H1 (cell line): ENCODE data around the gene MRPL39. TPM values are rescaled to one million over a fixed set of nuclear protein-coding genes. Genes with fewer than 3 reads are reported as not detected.

Experiments used
- CTCF ChIA-PET: fragments of 300-600 bp; sonication (Branson Sonifier 250); formaldehyde crosslinking; loops from one replicate; lab custom pipeline; 2021; ENCODE audit not compliant: partially characterized antibody; lab: Charles Lee
- POLR2A ChIA-PET: fragments of 300-600 bp; sonication (Branson Sonifier 250); formaldehyde crosslinking; loops from one replicate; lab custom pipeline; 2021; ENCODE audit warnings: inconsistent platforms; ENCODE audit not compliant: partially characterized antibody; lab: Charles Lee
- DNase-seq, 2 experiments: peaks; one replicate each; pipeline versions ENCODE4 v3.0.0 to v3.0.0-alpha.2; 2010 to 2022; ENCODE audit warnings: low spot score in 2 of 2, low read depth in 1 of 2, mixed read lengths in 1 of 2
- FAIRE-seq: peaks from 2 replicates; lab custom pipeline; 2011; peaks lifted over from hg19 to GRCh38; lab: Jason Lieb, UNC
- H2AFZ ChIP-seq: 2 replicates; pipeline ENCODE4 v1.8.1; 2012; ENCODE audit warnings: low read length, inconsistent platforms
- H2AK5ac ChIP-seq: 2 replicates; pipeline ENCODE4 v1.6.1; 2013; ENCODE audit warnings: low read depth, low read length
- H2BK120ac ChIP-seq: replicated peaks from 2 replicates; pipeline ENCODE3; 2013; ENCODE audit warnings: low read depth, low read length, inconsistent platforms
- H2BK12ac ChIP-seq: 2 replicates; pipeline ENCODE4 v1.6.1; 2013; ENCODE audit warnings: low read depth, low read length
- H2BK15ac ChIP-seq: 2 replicates; pipeline ENCODE4 v1.6.1; 2013; ENCODE audit warnings: low read length
- H2BK20ac ChIP-seq: 2 replicates; pipeline ENCODE4 v1.6.1; 2013; ENCODE audit warnings: low read length
- H2BK5ac ChIP-seq: 2 replicates; pipeline ENCODE4 v1.6.1; 2013; ENCODE audit warnings: low read depth, low read length
- H3K14ac ChIP-seq: 2 replicates; pipeline ENCODE4 v1.6.1; 2013; ENCODE audit warnings: inconsistent platforms; ENCODE audit not compliant: insufficient read length
- H3K18ac ChIP-seq: 2 replicates; pipeline ENCODE4 v1.6.1; 2013; ENCODE audit warnings: low read length; ENCODE audit errors: extremely low read depth
- H3K23ac ChIP-seq: 2 replicates; pipeline ENCODE4 v1.6.1; 2013; ENCODE audit warnings: inconsistent platforms; ENCODE audit not compliant: insufficient read length
- H3K23me2 ChIP-seq: 2 replicates; pipeline ENCODE4 v1.6.1; 2013; ENCODE audit warnings: low read depth, low read length
- H3K27ac ChIP-seq: 2 replicates; pipeline ENCODE4 v1.6.1; 2011; ENCODE audit warnings: low read depth, low read length, inconsistent platforms
- H3K27me3 ChIP-seq, 4 experiments: replicated peaks in 1 of 4; 1 replicate in 1 of 4; 2 replicates in 3 of 4; pipeline versions ENCODE4 v1.6.1 to v1.8.1; 2011 to 2013; ENCODE audit warnings: low read length in 3 of 4, mild to moderate bottlenecking in 3 of 4, inconsistent platforms in 2 of 4, mixed read lengths in 2 of 4, moderate library complexity in 1 of 4; ENCODE audit not compliant: control insufficient read depth in 3 of 4, insufficient read depth in 3 of 4; ENCODE audit errors: extremely low read depth in 1 of 4
- H3K36me3 ChIP-seq, 4 experiments: 2 replicates each; pipeline versions ENCODE4 v1.6.1 to v1.8.1; 2011 to 2013; ENCODE audit warnings: mild to moderate bottlenecking in 4 of 4, low read length in 3 of 4, moderate library complexity in 2 of 4, control low read depth in 1 of 4, inconsistent platforms in 1 of 4; ENCODE audit not compliant: insufficient read depth in 4 of 4, control insufficient read depth in 2 of 4
- H3K4ac ChIP-seq: replicated peaks from 2 replicates; pipeline ENCODE3; 2013; ENCODE audit warnings: low read length, low read depth, mixed read lengths, inconsistent platforms; ENCODE audit not compliant: insufficient read length
- H3K4me1 ChIP-seq, 4 experiments: replicated peaks in 1 of 4; 1 replicate in 1 of 4; 2 replicates in 3 of 4; pipeline versions ENCODE4 v1.6.1 to v1.8.1; 2011 to 2013; ENCODE audit warnings: low read length in 3 of 4, inconsistent platforms in 2 of 4, mixed read lengths in 1 of 4; ENCODE audit not compliant: insufficient read depth in 4 of 4, control insufficient read depth in 3 of 4
- H3K4me2 ChIP-seq, 2 experiments: 2 replicates each; pipeline versions ENCODE4 v1.6.1 to v1.8.1; 2011 to 2013; ENCODE audit warnings: low read depth in 2 of 2, low read length in 2 of 2, control low read depth in 1 of 2, inconsistent platforms in 1 of 2, mild to moderate bottlenecking in 1 of 2; ENCODE audit not compliant: insufficient read depth in 1 of 2
- H3K4me3 ChIP-seq, 4 experiments: fragments of 200-600, 300-600 bp in 1 of 4; sonication (generic), shearing (Covaris generic), sonication (Bioruptor Twin) in 1 of 4; 2 replicates each; pipeline versions ENCODE4 v1.5.1 to v1.8.1; 2011 to 2016; ENCODE audit warnings: low read length in 4 of 4, low read depth in 3 of 4, control low read depth in 2 of 4, inconsistent platforms in 2 of 4, mild to moderate bottlenecking in 2 of 4, mixed read lengths in 1 of 4, moderate library complexity in 1 of 4; ENCODE audit not compliant: insufficient read depth in 2 of 4; ENCODE audit errors: extremely low read depth in 1 of 4
- H3K56ac ChIP-seq: replicated peaks from 2 replicates; pipeline ENCODE3; 2013; ENCODE audit warnings: low read depth, mild to moderate bottlenecking, mixed read lengths, low read length, inconsistent platforms; ENCODE audit not compliant: insufficient read length
- H3K79me1 ChIP-seq: 2 replicates; pipeline ENCODE4 v1.6.1; 2013; ENCODE audit warnings: low read depth, low read length, control low read depth
- H3K79me2 ChIP-seq, 2 experiments: 2 replicates each; pipeline versions ENCODE4 v1.6.1 to v1.8.1; 2012 to 2013; ENCODE audit warnings: low read length in 2 of 2, mild to moderate bottlenecking in 2 of 2, inconsistent platforms in 1 of 2; ENCODE audit not compliant: insufficient read depth in 2 of 2, control insufficient read depth in 1 of 2
- H3K9ac ChIP-seq, 4 experiments: replicated peaks in 1 of 4; 1 replicate in 1 of 4; 2 replicates in 3 of 4; pipeline versions ENCODE4 v1.6.1 to v1.8.1; 2011 to 2013; ENCODE audit warnings: low read depth in 3 of 4, low read length in 3 of 4, control low read depth in 2 of 4, mild to moderate bottlenecking in 2 of 4, moderate library complexity in 2 of 4, inconsistent platforms in 1 of 4; ENCODE audit errors: extremely low read depth in 1 of 4
- H3K9me3 ChIP-seq, 2 experiments: 2 replicates each; pipeline versions ENCODE4 v1.6.1 to v1.8.1; 2012 to 2013; ENCODE audit warnings: mild to moderate bottlenecking in 2 of 2, moderate library complexity in 2 of 2, control low read depth in 1 of 2, inconsistent platforms in 1 of 2, low read depth in 1 of 2, low read length in 1 of 2, mixed read lengths in 1 of 2; ENCODE audit not compliant: insufficient read depth in 2 of 2
- H4K20me1 ChIP-seq, 2 experiments: replicated peaks in 1 of 2; 2 replicates each; pipeline versions ENCODE3 to v1.8.1; 2011 to 2013; ENCODE audit warnings: inconsistent platforms in 2 of 2, low read length in 2 of 2, mild to moderate bottlenecking in 1 of 2; ENCODE audit not compliant: insufficient read depth in 2 of 2, control insufficient read depth in 1 of 2
- H4K5ac ChIP-seq: 2 replicates; pipeline ENCODE4 v1.6.1; 2013; ENCODE audit warnings: low read length, low read depth, mixed read lengths, inconsistent platforms; ENCODE audit not compliant: insufficient read length
- H4K8ac ChIP-seq: 2 replicates; pipeline ENCODE4 v1.8.0; 2013; ENCODE audit warnings: mild to moderate bottlenecking, moderate library complexity, low read length, inconsistent platforms; ENCODE audit not compliant: insufficient read depth; ENCODE audit errors: extremely low read depth
- H4K91ac ChIP-seq: replicated peaks from 2 replicates; pipeline ENCODE3; 2013; ENCODE audit warnings: low read length, mixed read lengths, inconsistent platforms; ENCODE audit not compliant: insufficient read length
- ATF2 ChIP-seq: IDR thresholded peaks from 2 replicates; pipeline ENCODE4 v1.6.1; 2012; ENCODE audit warnings: low read length, inconsistent platforms
- EP300 ChIP-seq, 2 experiments: IDR thresholded peaks; 1 replicate in 1 of 2; 2 replicates in 1 of 2; pipeline ENCODE4 v1.6.1; 2011 to 2012; ENCODE audit warnings: low read depth in 2 of 2, low read length in 2 of 2, mild to moderate bottlenecking in 2 of 2, borderline replicate concordance in 1 of 2, inconsistent platforms in 1 of 2, moderate library complexity in 1 of 2
- HDAC2 ChIP-seq, 2 experiments: fragments of 300-600 bp in 1 of 2; sonication (generic) in 1 of 2; IDR thresholded peaks; 2 replicates each; pipeline ENCODE4 v1.6.1; 2011 to 2012; ENCODE audit warnings: low read depth in 2 of 2, low read length in 2 of 2, mild to moderate bottlenecking in 2 of 2, moderate library complexity in 2 of 2, borderline replicate concordance in 1 of 2, inconsistent platforms in 1 of 2
- POU5F1 ChIP-seq: IDR thresholded peaks from 2 replicates; pipeline ENCODE4 v1.6.1; 2011; ENCODE audit warnings: low read depth, mild to moderate bottlenecking, low read length, moderate library complexity
- SP1 ChIP-seq: IDR thresholded peaks from 2 replicates; pipeline ENCODE4 v1.6.1; 2011; ENCODE audit warnings: low read depth, low read length
- SUZ12 ChIP-seq: fragments of 200-600 bp; sonication (generic); IDR thresholded peaks from 2 replicates; pipeline ENCODE4 v1.6.1; 2012; ENCODE audit warnings: mild to moderate bottlenecking, inconsistent platforms, low read length, moderate library complexity, mixed read lengths
- TAF1 ChIP-seq: IDR thresholded peaks from 2 replicates; pipeline ENCODE4 v1.6.1; 2011; ENCODE audit warnings: mild to moderate bottlenecking, low read depth, low read length
- WGBS, 2 experiments: shearing (Covaris generic) in 1 of 2; methylation state at CpG; one replicate each; pipeline versions ENCODE4 v1.1.6 to v1.1.7; 2013 to 2015; ENCODE audit warnings: low lambda C conversion rate in 2 of 2, mixed read lengths in 2 of 2, inconsistent platforms in 1 of 2, low coverage in 1 of 2, missing lambda C conversion rate in 1 of 2; ENCODE audit not compliant: insufficient replicate concordance in 2 of 2, insufficient coverage in 1 of 2, insufficient read length in 1 of 2; ENCODE audit errors: extremely low coverage in 1 of 2, missing lambda C conversion rate in 1 of 2; 5-methylcytosine and 5-hydroxymethylcytosine counted together
- polyA plus RNA-seq, 7 experiments: library from polyadenylated mRNA; depleted of rRNA in 3 of 7; stranded (reverse) in 5 of 7; unstranded in 2 of 7; fragments of >200 nt in 5 of 7; fragments of 200-250 nt in 2 of 7; gene quantifications; 1 replicate in 5 of 7; 2 replicates in 1 of 7; 4 replicates in 1 of 7; pipeline versions ENCODE4 v1.2.1 to v1.2.3, GENCODE V29; 2011 to 2013; ENCODE audit warnings: missing spikeins in 2 of 7, mixed read lengths in 2 of 7
- total RNA-seq: library from RNA; stranded (reverse); fragmentation: NEBNext Ultra II Directional; extraction: Animal tissue kit (Norgen Biotek cat#: 25700); gene quantifications from 2 replicates; pipeline ENCODE4 v1.2.1, GENCODE V29; 2021

The MRPL39 gene
- total and polyA plus RNA-seq, 2 of the 8 experiments (the other 6 are each of a cell fraction or from before 2014, with no cell fraction given): 20.3 to 43.2 TPM

- Histone ChIP-seq H2BK120ac (no peak overlapping the region), H3K4ac (no peak overlapping the region), H3K79me1 (no peaks in the 10 kb centered on the region), H2BK5ac (no peak overlapping the region), H3K79me2 (no peaks in the 10 kb centered on the region), H2BK12ac (no peak overlapping the region), H3K4me3 (no peak overlapping the region), H3K27ac (no peak overlapping the region), H2AK5ac (no peak overlapping the region), H3K56ac (no peak overlapping the region), H3K36me3 (no peaks in the 10 kb centered on the region; a peak in 1 of 8 replicates), H3K23ac (no peak overlapping the region), H3K4me1 (peaks cover 0 to 2% (median 0%) of the 10 kb centered on the region in 4 experiments; a peak in 4 of 7 replicates), H2BK15ac (no peak overlapping the region), H3K23me2 (peaks cover 2% of the 10 kb centered on the region; the same call in 1 of the 2 replicates), H3K9ac (no peak overlapping the region)
- DNase-seq: no peak
- CTCF ChIA-PET: interaction anchor here (1.4 kb wide), 1 partner anchor 53 kb away, joined by 3 read pairs; no protein-coding TSS in a partner anchor
- TF ChIP-seq TAF1 (0 out of 2 replicates have a peak, but pooled peaks have one; percentile 14), SUZ12 (no peak), POU5F1 (no peak), EP300 (IDR thresholded peaks at IDR 0.05; ENCODE audit: borderline replicate concordance in 1 of 2, low read depth in 2 of 2, low read length in 2 of 2) (no peak), HDAC2 (IDR thresholded peaks at IDR 0.05; ENCODE audit: borderline replicate concordance in 1 of 2, low read depth in 2 of 2, low read length in 2 of 2) (no peak), SP1 (no peak), ATF2 (no peak)
- TF ChIP-seq, all 59 proteins: peak for 1
- Histone ChIP-seq H3K14ac (no peak overlapping the region), H3K27me3 (peaks cover 5 to 27% (median 17%) of the 10 kb centered on the region in 4 experiments), H3K9me3 (no peaks in the 10 kb centered on the region), H2AFZ (no peak overlapping the region), H4K8ac (no peak overlapping the region), H3K4me2 (peak overlapping the region in 1 of 2 experiments; percentile 77; a peak in 1 of 4 replicates), H2BK20ac (no peak overlapping the region), H4K91ac (no peak overlapping the region), H4K5ac (no peak overlapping the region), H3K18ac (no peak overlapping the region), H4K20me1 (no peaks in the 10 kb centered on the region)
- POLR2A ChIA-PET: no interaction called here
- FAIRE-seq: no peak
- 95% methylated on average over 3 of the region's 3 CpGs; no CpG with 5 or more reads in 1 of the 2 experiments for WGBS, 2 experiments
Observed at GRCh38 chr21:25560891-25561290, 46.4 kb downstream of the MRPL39 start.
